RWPE1 (cell line): ENCODE data around the gene MRPL41.
"Not testable (repeated sequence)": the region's sequence is repeated elsewhere in the genome, so short reads cannot be mapped to it uniquely, and the experiment has no call there.

Experiments
- CTCF ChIA-PET: fragments of 350-600 bp; sonication (Branson Sonifier 250); formaldehyde crosslinking; extraction: SDS; loops from one replicate; lab custom pipeline; 2021; lab: Yijun Ruan, JAX
- POLR2A ChIA-PET: fragments of 400-600 bp; formaldehyde crosslinking; extraction: SDS; loops from one replicate; lab custom pipeline; 2020; ENCODE audit warnings: antibody characterized with exemption; ENCODE audit not compliant: low non-redundant PET; lab: Yijun Ruan, JAX
- DNase-seq: peaks from one replicate; pipeline ENCODE4 v3.0.0; 2012; ENCODE audit warnings: low spot score
- H3K27ac ChIP-seq: fragments of 450-650 bp; 2 replicates; pipeline ENCODE4 v1.5.1; 2017
- CTCF ChIP-seq: fragments of 450-650 bp; conservative IDR thresholded peaks from 2 replicates; pipeline ENCODE4 v1.5.1; 2017; ENCODE audit warnings: low read depth, mild to moderate bottlenecking

Gene MRPL41

GRCh38 chr9:137534256-137535119 lies 17.2 kb upstream of the MRPL41 start:
- DNase-seq: peak; percentile 76
- POLR2A ChIA-PET: interaction anchor here (0.6 kb wide), 1 partner anchor 82 kb away, joined by 3 read pairs; no protein-coding TSS in a partner anchor
- TF ChIP-seq CTCF: peak; percentile 95
- CTCF ChIA-PET: interaction anchor here (0.5 to 1.7 kb wide), 17 partner anchors 10 to 438 kb away, joined by 3 to 11 read pairs (median 3); partner anchors contain the start of gene PNPLA7
- H3K27ac ChIP-seq: no peak overlapping the region

- POLR2A ChIA-PET: interaction anchor here (0.6 kb wide), 1 partner anchor 81 kb away, joined by 3 read pairs; no protein-coding TSS in a partner anchor
- DNase-seq: no peak
- CTCF ChIA-PET: interaction anchor here (0.5 to 1.7 kb wide), 16 partner anchors 11 to 437 kb away, joined by 3 to 11 read pairs (median 3); partner anchors contain the start of gene PNPLA7
- no peak overlapping the region for H3K27ac ChIP-seq
- peak; percentile 64; the same call in 1 of the 2 replicates for TF ChIP-seq CTCF
Observed at GRCh38 chr9:137535120-137535428, 16.6 kb upstream of the MRPL41 start.

- POLR2A ChIA-PET, H3K27ac ChIP-seq, CTCF ChIA-PET, DNase-seq: not testable (repeated sequence)
Observed at GRCh38 chr9:137536594-137537131, 15.0 kb upstream of the MRPL41 start.

- H3K27ac ChIP-seq: no peak overlapping the region
- no peak for TF ChIP-seq CTCF
- POLR2A ChIA-PET: no interaction called here
- no peak for DNase-seq
- CTCF ChIA-PET: interaction anchor here (1.0 kb wide), 1 partner anchor 92 kb away, joined by 4 read pairs; no protein-coding TSS in a partner anchor
Observed at GRCh38 chr9:137538058-137538457, 13.6 kb upstream of the MRPL41 start.

- POLR2A ChIA-PET: no interaction called here
- TF ChIP-seq CTCF: no peak
- no peak overlapping the region for H3K27ac ChIP-seq
- DNase-seq: no peak
- CTCF ChIA-PET: interaction anchor here (1.0 kb wide), 1 partner anchor 9 kb away, joined by 3 read pairs; no protein-coding TSS in a partner anchor
Observed at GRCh38 chr9:137540536-137540935, 11.1 kb upstream of the MRPL41 start.

GRCh38 chr9:137542486-137542885 lies 9.2 kb upstream of the MRPL41 start:
- CTCF ChIA-PET: interaction anchor here (0.9 kb wide), 1 partner anchor 26 kb away, joined by 5 read pairs; no protein-coding TSS in a partner anchor
- POLR2A ChIA-PET: interaction anchor here (0.6 to 0.9 kb wide), 2 partner anchors 80 to 120 kb away, joined by 3 to 6 read pairs; partner anchors contain the start of gene EXD3
- no peak overlapping the region for H3K27ac ChIP-seq
- TF ChIP-seq CTCF: no peak
- no peak for DNase-seq
